ENCODE measurements around the gene PNLDC1.
"Not testable (repeated sequence)": the region's sequence is repeated elsewhere in the genome, so short reads cannot be mapped to it uniquely, and the experiment has no call there.

Gene PNLDC1

GRCh38 chr6:159788276-159788675 lies 11.8 kb upstream of the PNLDC1 start:
- DNase-seq: no peak

GRCh38 chr6:159788753-159789376 lies 11.2 kb upstream of the PNLDC1 start:
- no peak for DNase-seq

- DNase-seq: peak; percentile 99
These were observed 10.5 kb upstream of the PNLDC1 start, which contains the start of gene TCP1 for GRCh38 chr6:159789377-159790148. TCP1 (minus strand) TSS chr6:159789602; CDS start chr6:159789468, 134 bp downstream.

GRCh38 chr6:159790149-159790955 lies 9.7 kb upstream of the PNLDC1 start, which contains the start of gene MRPL18:
MRPL18 (plus strand) TSS chr6:159790467; CDS start chr6:159790588, 121 bp downstream.
- DNase-seq: peak; percentile 99

- no peak for DNase-seq
These were observed 9.0 kb upstream of the PNLDC1 start for GRCh38 chr6:159790956-159791598.

- not testable (repeated sequence) for DNase-seq
These were observed 5.1 kb upstream of the PNLDC1 start for GRCh38 chr6:159794976-159795375.

GRCh38 chr6:159797554-159797953 lies 2.5 kb upstream of the PNLDC1 start:
- DNase-seq: no peak

GRCh38 chr6:159801935-159802334 lies 1.9 kb downstream of the PNLDC1 start:
- no peak for DNase-seq

- DNase-seq: no peak
These were observed 4.4 kb downstream of the PNLDC1 start for GRCh38 chr6:159804504-159804903.

GRCh38 chr6:159805440-159806020 lies 5.5 kb downstream of the PNLDC1 start:
- DNase-seq: no peak

- DNase-seq: peak; percentile 48
These were observed 6.0 kb downstream of the PNLDC1 start for GRCh38 chr6:159806021-159806458.

- DNase-seq: peak; percentile 61
These were observed 7.2 kb downstream of the PNLDC1 start for GRCh38 chr6:159807150-159807858.

GRCh38 chr6:159808647-159809046 lies 8.6 kb downstream of the PNLDC1 start:
- DNase-seq: no peak

GRCh38 chr6:159809149-159809548 lies 9.1 kb downstream of the PNLDC1 start:
- DNase-seq: no peak

GRCh38 chr6:159813781-159814180 lies 13.7 kb downstream of the PNLDC1 start:
- DNase-seq: no peak

GRCh38 chr6:159815410-159815809 lies 15.3 kb downstream of the PNLDC1 start:
- DNase-seq: no peak

- not testable (repeated sequence) for DNase-seq
These were observed 16.7 kb downstream of the PNLDC1 start for GRCh38 chr6:159816775-159817174.

- no peak for DNase-seq
These were observed 18.1 kb downstream of the PNLDC1 start for GRCh38 chr6:159817951-159818739.

GRCh38 chr6:159819098-159819497 lies 19.0 kb downstream of the PNLDC1 start:
- DNase-seq: no peak

GRCh38 chr6:159819932-159820640 lies 20.0 kb downstream of the PNLDC1 start:
- DNase-seq: no peak
